H9 (cell line): Measurements from ENCODE around the gene ROR1. TPM values are rescaled to one million over a fixed set of nuclear protein-coding genes. Genes with fewer than 3 reads are reported as not detected.
A peak's percentile ranks its signal among the peaks of the same experiment; 100 is the strongest.

ENCODE experiments used
- DNase-seq: peaks from one replicate; pipeline ENCODE4 v3.0.0-alpha.2; 2017
- H2AFZ ChIP-seq: one replicate; pipeline ENCODE4 v1.6.1; 2013; ENCODE audit warnings: mild to moderate bottlenecking, low read length, control low read depth, moderate library complexity
- H2AK5ac ChIP-seq: 2 replicates; pipeline ENCODE4 v1.6.1; 2013; ENCODE audit warnings: low read length, control low read depth, mixed read lengths; ENCODE audit not compliant: insufficient read length
- H2BK120ac ChIP-seq: one replicate; pipeline ENCODE4 v1.6.1; 2013; ENCODE audit warnings: low read depth, mild to moderate bottlenecking, low read length, control low read depth, inconsistent platforms; ENCODE audit not compliant: poor library complexity, severe bottlenecking
- H2BK12ac ChIP-seq: 2 replicates; pipeline ENCODE4 v1.6.1; 2013; ENCODE audit warnings: low read length, control low read depth, mixed read lengths, low read depth; ENCODE audit not compliant: insufficient read length
- H2BK15ac ChIP-seq: 2 replicates; pipeline ENCODE4 v1.6.1; 2013; ENCODE audit warnings: low read depth, low read length, control low read depth
- H2BK20ac ChIP-seq: one replicate; pipeline ENCODE4 v1.6.1; 2013; ENCODE audit warnings: low read depth, mild to moderate bottlenecking, low read length, control low read depth, inconsistent platforms; ENCODE audit not compliant: poor library complexity, severe bottlenecking
- H2BK5ac ChIP-seq: 2 replicates; pipeline ENCODE4 v1.6.1; 2013; ENCODE audit warnings: low read length, control low read depth, mixed read lengths; ENCODE audit not compliant: insufficient read length
- H3K14ac ChIP-seq: 2 replicates; pipeline ENCODE4 v1.6.1; 2013; ENCODE audit warnings: low read length, control low read depth; ENCODE audit not compliant: insufficient read depth
- H3K18ac ChIP-seq: 2 replicates; pipeline ENCODE4 v1.6.1; 2013; ENCODE audit warnings: low read depth, mild to moderate bottlenecking, mixed read lengths, low read length, control low read depth; ENCODE audit not compliant: insufficient read length
- H3K23ac ChIP-seq: 2 replicates; pipeline ENCODE4 v1.6.1; 2013; ENCODE audit warnings: low read length, control low read depth, mixed read lengths, low read depth; ENCODE audit not compliant: insufficient read length
- H3K23me2 ChIP-seq: 2 replicates; pipeline ENCODE4 v1.6.1; 2013; ENCODE audit warnings: low read depth, mild to moderate bottlenecking, mixed read lengths, low read length, control low read depth; ENCODE audit not compliant: insufficient read length, poor library complexity, severe bottlenecking
- H3K27ac ChIP-seq: 2 replicates; pipeline ENCODE4 v1.5.1; 2013; ENCODE audit warnings: low read length, control low read depth, mixed read lengths, low read depth; ENCODE audit not compliant: insufficient read length
- H3K27me3 ChIP-seq: 2 replicates; pipeline ENCODE4 v1.6.1; 2013; ENCODE audit warnings: low read length, control low read depth, inconsistent platforms; ENCODE audit not compliant: insufficient read depth
- H3K4ac ChIP-seq: 2 replicates; pipeline ENCODE4 v1.6.1; 2013; ENCODE audit warnings: low read depth, mild to moderate bottlenecking, control low read depth, inconsistent platforms, low read length, moderate library complexity
- H3K4me1 ChIP-seq: 2 replicates; pipeline ENCODE4 v1.6.1; 2013; ENCODE audit warnings: low read length, control low read depth, inconsistent platforms; ENCODE audit not compliant: insufficient read depth
- H3K4me2 ChIP-seq: 2 replicates; pipeline ENCODE4 v1.6.1; 2013; ENCODE audit warnings: low read length, control low read depth, mixed read lengths; ENCODE audit not compliant: insufficient read length, insufficient read depth
- H3K56ac ChIP-seq: 2 replicates; pipeline ENCODE4 v1.6.1; 2013; ENCODE audit warnings: low read depth, mild to moderate bottlenecking, mixed read lengths, low read length, control low read depth; ENCODE audit not compliant: insufficient read length
- H3K79me1 ChIP-seq: 2 replicates; pipeline ENCODE4 v1.6.1; 2013; ENCODE audit warnings: low read depth, mild to moderate bottlenecking, moderate library complexity, low read length, control low read depth, inconsistent platforms; ENCODE audit not compliant: insufficient read depth, poor library complexity, severe bottlenecking
- H3K79me2 ChIP-seq: 2 replicates; pipeline ENCODE4 v1.6.1; 2013; ENCODE audit warnings: low read length, control low read depth, inconsistent platforms; ENCODE audit not compliant: insufficient read depth
- H3K9ac ChIP-seq: 2 replicates; pipeline ENCODE4 v1.6.1; 2013; ENCODE audit warnings: low read length, control low read depth, mixed read lengths; ENCODE audit not compliant: insufficient read length; ENCODE audit errors: extremely low read depth
- H3K9me3 ChIP-seq: one replicate; pipeline ENCODE4 v1.6.1; 2013; ENCODE audit warnings: low read depth, low read length, inconsistent platforms; ENCODE audit not compliant: control insufficient read depth
- H3T11ph ChIP-seq: one replicate; pipeline ENCODE4 v1.6.1; 2013; ENCODE audit warnings: mild to moderate bottlenecking, low read length, control low read depth, inconsistent platforms
- H4K20me1 ChIP-seq: one replicate; pipeline ENCODE4 v1.6.1; 2013; ENCODE audit not compliant: control insufficient read depth, insufficient read length, insufficient read depth
- H4K5ac ChIP-seq: 2 replicates; pipeline ENCODE4 v1.6.1; 2013; ENCODE audit warnings: low read depth, mild to moderate bottlenecking, mixed read lengths, low read length, control low read depth; ENCODE audit not compliant: insufficient read length
- H4K8ac ChIP-seq: replicated peaks from 2 replicates; pipeline ENCODE4 v1.6.1; 2013; ENCODE audit warnings: low read length, control low read depth, mixed read lengths, low read depth; ENCODE audit not compliant: insufficient read length
- H4K91ac ChIP-seq: 2 replicates; pipeline ENCODE4 v1.6.1; 2013; ENCODE audit warnings: low read depth, mild to moderate bottlenecking, moderate library complexity, mixed read lengths, low read length, control low read depth; ENCODE audit not compliant: insufficient read length
- H3K27ac Mint-ChIP-seq, 3 experiments: 2 replicates in 2 of 3; 3 replicates in 1 of 3; pipeline ENCODE4 v1.8.0; 2020 to 2021; ENCODE audit warnings: mixed read lengths in 3 of 3, mild to moderate bottlenecking in 1 of 3, moderate library complexity in 1 of 3
- H3K27me3 Mint-ChIP-seq: 2 replicates; pipeline ENCODE4 v1.8.0; 2021; ENCODE audit warnings: low read depth, mild to moderate bottlenecking, moderate library complexity, mixed read lengths
- H3K36me3 Mint-ChIP-seq, 3 experiments: 2 replicates in 2 of 3; 3 replicates in 1 of 3; pipeline ENCODE4 v1.8.0; 2020 to 2021; ENCODE audit warnings: low read depth in 3 of 3, mixed read lengths in 3 of 3; ENCODE audit not compliant: insufficient read depth in 1 of 3
- H3K4me1 Mint-ChIP-seq, 2 experiments: 2 replicates each; pipeline ENCODE4 v1.8.0; 2020; ENCODE audit warnings: mixed read lengths in 2 of 2
- H3K4me3 Mint-ChIP-seq, 2 experiments: 2 replicates in 1 of 2; 3 replicates in 1 of 2; pipeline ENCODE4 v1.8.0; 2020 to 2021; ENCODE audit warnings: mild to moderate bottlenecking in 2 of 2, mixed read lengths in 2 of 2, moderate library complexity in 1 of 2
- H3K9me3 Mint-ChIP-seq, 2 experiments: 2 replicates in 1 of 2; 3 replicates in 1 of 2; pipeline ENCODE4 v1.8.0; 2020; ENCODE audit warnings: mild to moderate bottlenecking in 2 of 2, mixed read lengths in 2 of 2, moderate library complexity in 1 of 2
- WGBS: extraction: QIAGEN DNeasy Blood & Tissue Kit; methylation state at CpG from one replicate; pipeline ENCODE4 v1.1.7; 2013; ENCODE audit warnings: missing lambda C conversion rate, low lambda C conversion rate, mixed read lengths; ENCODE audit not compliant: insufficient read length; ENCODE audit errors: extremely low coverage; 5-methylcytosine and 5-hydroxymethylcytosine counted together
- total RNA-seq: library from RNA; stranded (reverse); gene quantifications from 2 replicates; pipeline ENCODE4 v1.2.1, GENCODE V29; 2021
- TF ChIP-seq, protein P1 (sequence below): fragments of 200-600 bp; sonication (generic); conservative IDR thresholded peaks from 3 replicates; pipeline ENCODE4 v1.8.0; 2021; ENCODE audit warnings: antibody characterized with exemption, mild to moderate bottlenecking

ROR1 gene
- total RNA-seq, 1 experiment from 2014 or later: 75.9 TPM

DNA sequence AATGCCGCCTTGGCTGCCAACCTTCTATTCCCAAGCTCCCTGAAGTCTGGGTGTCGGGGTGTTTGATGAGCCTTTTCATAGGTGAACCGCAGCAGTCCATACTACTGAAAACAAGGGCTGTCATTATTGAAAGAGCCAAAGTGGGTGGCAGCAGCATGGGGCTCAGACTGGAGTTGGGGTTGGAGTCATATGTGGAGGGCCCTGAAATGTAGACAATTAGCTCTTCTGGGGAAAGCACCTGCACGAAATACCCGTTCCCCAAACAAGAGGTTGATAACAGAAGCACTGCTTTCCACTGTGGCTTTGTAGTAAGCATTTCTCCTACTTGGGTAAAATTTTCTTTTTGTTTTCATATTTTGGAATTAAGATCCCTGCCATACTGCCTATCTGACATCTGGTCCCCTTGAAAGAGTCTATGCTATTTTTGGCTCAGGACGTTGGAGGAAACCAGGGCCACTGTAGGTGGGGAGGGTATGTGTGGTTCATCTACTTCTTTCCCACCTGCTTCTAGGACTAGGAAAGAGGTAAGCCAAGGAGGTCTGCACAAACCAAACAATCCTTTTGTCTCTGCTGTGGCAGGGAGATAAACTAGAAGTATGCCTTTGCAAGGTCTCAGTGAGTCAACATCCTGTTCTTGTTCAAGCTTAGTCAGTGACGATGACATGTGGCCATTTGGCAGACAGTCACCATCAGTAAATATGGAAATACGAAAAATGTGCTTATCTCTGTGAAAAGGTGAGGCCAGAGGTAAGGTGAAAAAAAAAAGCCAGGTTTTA lies 232.6 kb downstream of the ROR1 start:
- H3K4me1 Mint-ChIP-seq: peaks cover 32 to 36% of the 10 kb centered on the region in 2 experiments
- H3K27ac Mint-ChIP-seq: peak overlapping the region; percentile 25 to 86 (median 72); a peak in 3 of 7 replicates
- no peak overlapping the region for H3K18ac ChIP-seq
- H3K9me3 ChIP-seq: no peaks in the 10 kb centered on the region
- no peak overlapping the region for H4K8ac ChIP-seq
- H3K4me1 ChIP-seq: peaks cover 13% of the 10 kb centered on the region
- no peaks in the 10 kb centered on the region for H3K27me3 ChIP-seq
- no peaks in the 10 kb centered on the region for H3K79me1 ChIP-seq
- H3K23ac ChIP-seq: no peak overlapping the region
- H3K27me3 Mint-ChIP-seq: no peaks in the 10 kb centered on the region; the same call in 1 of the 2 replicates
- DNase-seq: no peak
- no peak overlapping the region for H2AK5ac ChIP-seq
- no CpG with 5 or more reads among the region's 8 CpGs for WGBS
- peaks cover 6% of the 10 kb centered on the region; the same call in 1 of the 2 replicates for H3K79me2 ChIP-seq
- no peak overlapping the region for H2BK20ac ChIP-seq
- no peak overlapping the region for H3K4me2 ChIP-seq
- H2BK12ac ChIP-seq: no peak overlapping the region
- H4K5ac ChIP-seq: no peak overlapping the region
- H4K91ac ChIP-seq: no peak overlapping the region
- no peaks in the 10 kb centered on the region for H3K23me2 ChIP-seq
- H2BK15ac ChIP-seq: no peak overlapping the region
- H3K27ac ChIP-seq: no peak overlapping the region
- peaks cover 0 to 9% of the 10 kb centered on the region in 2 experiments; a peak in 3 of 5 replicates for H3K9me3 Mint-ChIP-seq
- H3K14ac ChIP-seq: no peak overlapping the region
- no peaks in the 10 kb centered on the region for H4K20me1 ChIP-seq
- no peak overlapping the region for H2AFZ ChIP-seq
- H3K36me3 Mint-ChIP-seq: peaks cover 2 to 21% (median 20%) of the 10 kb centered on the region in 3 experiments
- no peak overlapping the region for H3K9ac ChIP-seq
- H3K4me3 Mint-ChIP-seq: no peak overlapping the region
- no peak overlapping the region for H3T11ph ChIP-seq
- no peak overlapping the region for H3K4ac ChIP-seq
- no peak overlapping the region for H2BK5ac ChIP-seq
- no peak overlapping the region for H2BK120ac ChIP-seq
- H3K56ac ChIP-seq: no peak overlapping the region
- TF ChIP-seq, protein P1, sequence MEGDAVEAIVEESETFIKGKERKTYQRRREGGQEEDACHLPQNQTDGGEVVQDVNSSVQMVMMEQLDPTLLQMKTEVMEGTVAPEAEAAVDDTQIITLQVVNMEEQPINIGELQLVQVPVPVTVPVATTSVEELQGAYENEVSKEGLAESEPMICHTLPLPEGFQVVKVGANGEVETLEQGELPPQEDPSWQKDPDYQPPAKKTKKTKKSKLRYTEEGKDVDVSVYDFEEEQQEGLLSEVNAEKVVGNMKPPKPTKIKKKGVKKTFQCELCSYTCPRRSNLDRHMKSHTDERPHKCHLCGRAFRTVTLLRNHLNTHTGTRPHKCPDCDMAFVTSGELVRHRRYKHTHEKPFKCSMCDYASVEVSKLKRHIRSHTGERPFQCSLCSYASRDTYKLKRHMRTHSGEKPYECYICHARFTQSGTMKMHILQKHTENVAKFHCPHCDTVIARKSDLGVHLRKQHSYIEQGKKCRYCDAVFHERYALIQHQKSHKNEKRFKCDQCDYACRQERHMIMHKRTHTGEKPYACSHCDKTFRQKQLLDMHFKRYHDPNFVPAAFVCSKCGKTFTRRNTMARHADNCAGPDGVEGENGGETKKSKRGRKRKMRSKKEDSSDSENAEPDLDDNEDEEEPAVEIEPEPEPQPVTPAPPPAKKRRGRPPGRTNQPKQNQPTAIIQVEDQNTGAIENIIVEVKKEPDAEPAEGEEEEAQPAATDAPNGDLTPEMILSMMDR: no peak
